ENCODE measurements around the gene CCDC141.

DNA sequence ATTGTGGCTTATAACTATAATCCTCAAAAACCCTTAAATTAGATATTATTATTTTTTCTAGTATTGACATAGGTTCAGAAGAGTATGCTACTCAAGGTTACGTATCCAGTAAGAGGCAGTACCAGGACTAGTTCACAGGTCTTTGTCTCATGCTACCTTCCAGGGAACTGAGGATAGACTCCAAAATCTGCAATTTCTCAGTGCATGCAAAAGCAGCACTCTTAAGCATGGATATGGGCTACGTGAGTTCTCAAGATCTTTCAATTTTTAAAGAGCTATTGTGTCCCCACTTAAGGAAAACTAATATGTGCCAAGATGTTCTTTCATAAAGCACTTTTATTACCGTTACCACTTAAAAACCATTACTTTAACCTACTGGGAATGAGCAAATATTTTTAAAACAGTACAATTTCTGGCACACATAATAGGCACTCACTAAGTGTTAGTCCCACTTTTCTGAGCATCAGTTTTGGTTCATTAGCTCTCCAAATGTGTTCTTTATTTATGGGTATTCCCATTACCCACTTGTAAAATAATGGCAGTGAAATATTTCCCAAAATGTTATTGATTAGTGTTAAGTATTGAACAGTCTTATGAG is 128.9 kb downstream of the CCDC141 start:
- TF ChIP-seq, protein P1, sequence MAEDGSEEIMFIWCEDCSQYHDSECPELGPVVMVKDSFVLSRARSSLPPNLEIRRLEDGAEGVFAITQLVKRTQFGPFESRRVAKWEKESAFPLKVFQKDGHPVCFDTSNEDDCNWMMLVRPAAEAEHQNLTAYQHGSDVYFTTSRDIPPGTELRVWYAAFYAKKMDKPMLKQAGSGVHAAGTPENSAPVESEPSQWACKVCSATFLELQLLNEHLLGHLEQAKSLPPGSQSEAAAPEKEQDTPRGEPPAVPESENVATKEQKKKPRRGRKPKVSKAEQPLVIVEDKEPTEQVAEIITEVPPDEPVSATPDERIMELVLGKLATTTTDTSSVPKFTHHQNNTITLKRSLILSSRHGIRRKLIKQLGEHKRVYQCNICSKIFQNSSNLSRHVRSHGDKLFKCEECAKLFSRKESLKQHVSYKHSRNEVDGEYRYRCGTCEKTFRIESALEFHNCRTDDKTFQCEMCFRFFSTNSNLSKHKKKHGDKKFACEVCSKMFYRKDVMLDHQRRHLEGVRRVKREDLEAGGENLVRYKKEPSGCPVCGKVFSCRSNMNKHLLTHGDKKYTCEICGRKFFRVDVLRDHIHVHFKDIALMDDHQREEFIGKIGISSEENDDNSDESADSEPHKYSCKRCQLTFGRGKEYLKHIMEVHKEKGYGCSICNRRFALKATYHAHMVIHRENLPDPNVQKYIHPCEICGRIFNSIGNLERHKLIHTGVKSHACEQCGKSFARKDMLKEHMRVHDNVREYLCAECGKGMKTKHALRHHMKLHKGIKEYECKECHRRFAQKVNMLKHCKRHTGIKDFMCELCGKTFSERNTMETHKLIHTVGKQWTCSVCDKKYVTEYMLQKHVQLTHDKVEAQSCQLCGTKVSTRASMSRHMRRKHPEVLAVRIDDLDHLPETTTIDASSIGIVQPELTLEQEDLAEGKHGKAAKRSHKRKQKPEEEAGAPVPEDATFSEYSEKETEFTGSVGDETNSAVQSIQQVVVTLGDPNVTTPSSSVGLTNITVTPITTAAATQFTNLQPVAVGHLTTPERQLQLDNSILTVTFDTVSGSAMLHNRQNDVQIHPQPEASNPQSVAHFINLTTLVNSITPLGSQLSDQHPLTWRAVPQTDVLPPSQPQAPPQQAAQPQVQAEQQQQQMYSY (CRISPR knock-in tag; IDR thresholded peaks at IDR 0.05) = no peak
- TF ChIP-seq, protein P2, sequence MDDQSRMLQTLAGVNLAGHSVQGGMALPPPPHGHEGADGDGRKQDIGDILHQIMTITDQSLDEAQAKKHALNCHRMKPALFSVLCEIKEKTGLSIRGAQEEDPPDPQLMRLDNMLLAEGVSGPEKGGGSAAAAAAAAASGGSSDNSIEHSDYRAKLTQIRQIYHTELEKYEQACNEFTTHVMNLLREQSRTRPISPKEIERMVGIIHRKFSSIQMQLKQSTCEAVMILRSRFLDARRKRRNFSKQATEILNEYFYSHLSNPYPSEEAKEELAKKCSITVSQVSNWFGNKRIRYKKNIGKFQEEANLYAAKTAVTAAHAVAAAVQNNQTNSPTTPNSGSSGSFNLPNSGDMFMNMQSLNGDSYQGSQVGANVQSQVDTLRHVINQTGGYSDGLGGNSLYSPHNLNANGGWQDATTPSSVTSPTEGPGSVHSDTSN (CRISPR knock-in tag; IDR thresholded peaks at IDR 0.05; ENCODE audit: borderline replicate concordance) = no peak
- TF ChIP-seq MAZ (IDR thresholded peaks at IDR 0.05; ENCODE audit: borderline replicate concordance, low read depth, low read length) (no peak), MAZ (CRISPR knock-in tag; IDR thresholded peaks at IDR 0.05; ENCODE audit: low read depth) (no peak), ZZZ3 (CRISPR knock-in tag; IDR thresholded peaks at IDR 0.05; ENCODE audit: borderline replicate concordance) (no peak), ZNF652 (CRISPR knock-in tag; IDR thresholded peaks at IDR 0.05; ENCODE audit: borderline replicate concordance, low read depth) (no peak), SIN3A (IDR thresholded peaks at IDR 0.05; ENCODE audit: borderline replicate concordance, low read depth, low read length) (no peak), TARDBP (CRISPR knock-in tag; IDR thresholded peaks at IDR 0.05) (no peak)
- TF ChIP-seq, protein P3, sequence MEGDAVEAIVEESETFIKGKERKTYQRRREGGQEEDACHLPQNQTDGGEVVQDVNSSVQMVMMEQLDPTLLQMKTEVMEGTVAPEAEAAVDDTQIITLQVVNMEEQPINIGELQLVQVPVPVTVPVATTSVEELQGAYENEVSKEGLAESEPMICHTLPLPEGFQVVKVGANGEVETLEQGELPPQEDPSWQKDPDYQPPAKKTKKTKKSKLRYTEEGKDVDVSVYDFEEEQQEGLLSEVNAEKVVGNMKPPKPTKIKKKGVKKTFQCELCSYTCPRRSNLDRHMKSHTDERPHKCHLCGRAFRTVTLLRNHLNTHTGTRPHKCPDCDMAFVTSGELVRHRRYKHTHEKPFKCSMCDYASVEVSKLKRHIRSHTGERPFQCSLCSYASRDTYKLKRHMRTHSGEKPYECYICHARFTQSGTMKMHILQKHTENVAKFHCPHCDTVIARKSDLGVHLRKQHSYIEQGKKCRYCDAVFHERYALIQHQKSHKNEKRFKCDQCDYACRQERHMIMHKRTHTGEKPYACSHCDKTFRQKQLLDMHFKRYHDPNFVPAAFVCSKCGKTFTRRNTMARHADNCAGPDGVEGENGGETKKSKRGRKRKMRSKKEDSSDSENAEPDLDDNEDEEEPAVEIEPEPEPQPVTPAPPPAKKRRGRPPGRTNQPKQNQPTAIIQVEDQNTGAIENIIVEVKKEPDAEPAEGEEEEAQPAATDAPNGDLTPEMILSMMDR (CRISPR knock-in tag; IDR thresholded peaks at IDR 0.05) = no peak
